B cell (primary cell): ENCODE data around the gene POLR2J.
"Not testable (repeated sequence)": the region's sequence is repeated elsewhere in the genome, so short reads cannot be mapped to it uniquely, and the experiment has no call there.

ENCODE experiments used
- CTCF ChIP-seq: fragments of 200-600 bp; IDR thresholded peaks from one replicate; pipeline ENCODE4 v1.8.0; 2022; ENCODE audit warnings: antibody characterized with exemption, mild to moderate bottlenecking
- EZH2 ChIP-seq: IDR thresholded peaks from 2 replicates; pipeline ENCODE4 v1.6.1; 2012; ENCODE audit warnings: borderline replicate concordance, low read depth, mild to moderate bottlenecking, moderate library complexity, low read length; ENCODE audit not compliant: insufficient read depth, poor library complexity, severe bottlenecking

- not testable (repeated sequence) for TF ChIP-seq CTCF, EZH2
Measured at GRCh38 chr7:102478314-102479208, at the start of gene POLR2J.
